ENCODE measurements around the gene RPL19.

DNA sequence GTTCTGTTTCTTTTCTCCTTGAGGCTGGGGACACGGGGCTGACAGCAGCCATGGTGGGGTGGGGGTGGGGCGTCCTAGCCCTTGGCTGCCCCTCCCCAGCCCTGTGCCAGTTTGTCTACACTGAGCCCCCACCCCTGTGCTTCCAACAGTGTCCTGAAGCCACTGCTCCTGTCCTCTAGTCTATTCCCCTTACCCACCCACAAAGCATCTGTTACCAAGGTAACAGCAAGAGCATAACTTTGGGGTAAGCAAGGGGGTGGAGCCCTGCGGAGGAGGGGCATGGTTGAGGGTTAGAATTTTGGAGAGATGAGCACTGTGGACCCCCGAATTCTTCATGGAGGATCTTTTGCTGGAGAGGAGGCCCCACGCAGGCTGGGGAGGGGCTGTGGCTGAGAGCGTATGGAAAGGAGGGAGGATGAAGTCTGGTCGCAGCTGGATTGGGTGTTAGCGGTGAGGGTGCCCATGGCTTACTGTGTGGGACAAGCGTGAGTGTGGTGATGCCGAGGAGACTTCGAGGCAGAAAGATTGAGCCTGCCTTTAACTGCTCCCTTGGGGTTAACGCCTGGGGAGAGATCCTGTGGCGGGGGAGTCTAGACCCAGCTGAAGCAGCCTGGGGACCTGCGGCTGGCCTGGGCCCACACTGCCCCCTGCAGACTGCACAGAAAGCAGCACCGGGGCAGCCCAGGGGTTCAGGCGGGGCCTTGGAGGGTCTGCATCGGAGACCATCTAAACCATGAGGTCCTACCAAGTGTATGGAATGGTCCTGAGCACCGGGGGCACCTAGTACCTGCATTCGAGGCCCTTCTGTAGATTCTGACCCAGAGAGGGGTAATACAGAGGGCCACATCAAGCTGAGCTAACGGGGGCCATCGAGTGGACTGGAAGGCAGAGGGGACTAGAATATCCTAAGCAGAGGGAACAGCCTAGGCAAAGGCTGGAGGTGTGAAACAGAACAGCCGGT is 31.8 kb downstream of the RPL19 start:
- TF ChIP-seq POLR2AphosphoS5 (IDR thresholded peaks at IDR 0.05) (no peak), POLR2A (IDR thresholded peaks at IDR 0.05) (no peak), EP300 (IDR thresholded peaks at IDR 0.05) (no peak)
- TF ChIP-seq, protein P1, sequence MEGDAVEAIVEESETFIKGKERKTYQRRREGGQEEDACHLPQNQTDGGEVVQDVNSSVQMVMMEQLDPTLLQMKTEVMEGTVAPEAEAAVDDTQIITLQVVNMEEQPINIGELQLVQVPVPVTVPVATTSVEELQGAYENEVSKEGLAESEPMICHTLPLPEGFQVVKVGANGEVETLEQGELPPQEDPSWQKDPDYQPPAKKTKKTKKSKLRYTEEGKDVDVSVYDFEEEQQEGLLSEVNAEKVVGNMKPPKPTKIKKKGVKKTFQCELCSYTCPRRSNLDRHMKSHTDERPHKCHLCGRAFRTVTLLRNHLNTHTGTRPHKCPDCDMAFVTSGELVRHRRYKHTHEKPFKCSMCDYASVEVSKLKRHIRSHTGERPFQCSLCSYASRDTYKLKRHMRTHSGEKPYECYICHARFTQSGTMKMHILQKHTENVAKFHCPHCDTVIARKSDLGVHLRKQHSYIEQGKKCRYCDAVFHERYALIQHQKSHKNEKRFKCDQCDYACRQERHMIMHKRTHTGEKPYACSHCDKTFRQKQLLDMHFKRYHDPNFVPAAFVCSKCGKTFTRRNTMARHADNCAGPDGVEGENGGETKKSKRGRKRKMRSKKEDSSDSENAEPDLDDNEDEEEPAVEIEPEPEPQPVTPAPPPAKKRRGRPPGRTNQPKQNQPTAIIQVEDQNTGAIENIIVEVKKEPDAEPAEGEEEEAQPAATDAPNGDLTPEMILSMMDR (IDR thresholded peaks at IDR 0.05): peak in 5 of 7 experiments; percentile 26 to 70 (median 56)

Measured in stomach (tissue), 4 donors.